Stimulated activated CD8-positive, alpha-beta memory T cell treated with anti-CD3 and anti-CD28 coated beads, Interleukin-2, amount 100 ng/mL, for 1 hour (primary cell): ENCODE measurements around the gene PIGM.
"Not testable (repeated sequence)": the region's sequence is repeated elsewhere in the genome, so short reads cannot be mapped to it uniquely, and the experiment has no call there.

Experiments used
- DNase-seq, 2 donors: peaks; one replicate each; pipeline ENCODE4 v3.0.0-alpha.2; 2020; ENCODE audit warnings: low read depth in 2 of 2

PIGM gene

DNA sequence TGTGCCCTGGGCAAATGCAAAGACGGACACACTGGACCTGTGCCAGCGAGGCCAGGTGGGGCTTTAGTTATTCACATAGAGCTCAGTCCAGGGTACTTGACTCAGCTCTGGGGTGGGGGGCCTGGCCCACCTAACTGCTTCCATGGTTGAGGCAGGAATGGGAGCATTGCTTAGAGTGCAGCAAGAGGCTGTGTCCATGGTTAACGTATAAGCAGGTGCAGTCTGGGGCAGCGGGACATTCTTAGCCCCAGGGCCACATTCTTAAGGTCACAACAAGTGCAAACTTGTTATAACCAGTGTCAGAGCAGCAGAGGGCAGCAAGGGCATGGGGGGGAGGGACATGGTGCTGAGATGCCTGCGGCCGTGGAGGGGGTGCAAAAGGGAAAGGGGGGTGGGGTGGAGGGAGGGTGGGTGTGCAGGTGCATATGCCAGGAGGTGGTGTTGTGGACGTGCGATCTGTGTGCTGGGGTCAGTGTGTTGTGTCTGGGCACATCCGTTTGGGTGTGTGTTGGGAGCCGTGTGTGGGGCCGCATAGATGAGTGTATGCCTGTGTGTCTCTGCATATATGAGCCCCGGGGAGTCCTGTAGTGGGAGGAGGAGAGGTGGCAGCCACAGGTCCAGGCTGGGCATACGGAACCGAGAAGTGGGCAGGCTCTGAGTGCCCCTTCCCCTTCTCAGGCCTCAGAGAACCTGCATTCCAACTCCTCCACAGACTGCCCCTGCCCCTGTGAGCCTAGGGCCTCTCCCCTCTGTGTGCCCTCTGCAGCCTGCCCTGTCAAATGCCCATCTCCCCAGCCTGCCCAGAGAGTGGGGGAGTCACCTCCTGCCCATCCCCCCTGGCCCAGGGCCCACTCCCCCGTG, 29.8 kb upstream of the PIGM start:
- DNase-seq, result no peak

DNA sequence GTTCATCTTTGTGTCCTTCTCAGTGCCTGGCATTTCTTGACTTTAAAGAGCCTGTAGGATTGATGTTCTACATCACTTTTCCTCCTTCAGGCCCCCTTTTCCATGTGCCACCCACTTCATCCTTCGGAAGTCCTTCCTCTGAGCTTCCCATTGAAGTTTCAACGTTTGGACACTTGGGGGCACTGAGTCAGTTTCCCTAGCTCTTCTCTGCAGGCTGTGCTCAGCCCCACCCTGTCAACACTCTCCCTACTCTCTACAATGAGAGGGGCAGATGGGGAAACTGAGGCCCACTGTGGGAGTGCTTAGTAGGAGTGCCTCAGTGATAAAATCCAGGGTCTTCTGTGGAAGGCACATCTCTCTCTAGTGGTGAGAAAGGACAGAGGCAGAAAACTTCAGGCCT, 26.3 kb upstream of the PIGM start:
- DNase-seq, result no peak

DNA sequence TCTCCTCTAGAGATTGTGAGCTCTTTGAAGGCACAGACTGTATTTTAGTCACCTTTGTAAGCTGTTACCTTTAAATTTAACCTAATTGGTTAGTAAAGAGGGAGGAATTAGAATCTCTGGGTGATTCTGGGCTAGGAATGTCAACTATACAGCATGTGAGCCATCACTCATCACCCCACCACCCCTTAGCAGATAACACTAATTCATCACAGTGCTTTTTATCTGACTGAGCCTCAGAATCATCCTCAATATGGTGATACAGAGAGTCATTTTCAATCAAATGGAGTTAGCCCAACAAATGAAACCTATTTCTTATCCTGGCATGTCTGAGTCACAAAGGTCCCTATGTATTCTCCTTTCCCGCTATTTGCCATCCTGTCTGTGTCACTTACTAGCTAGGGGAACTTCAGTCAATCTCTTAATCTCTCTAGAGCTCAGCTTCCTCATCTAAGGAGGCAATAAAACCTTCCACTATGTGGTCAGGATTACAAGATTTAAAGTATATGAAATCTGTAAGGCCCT, 24.9 kb upstream of the PIGM start:
- DNase-seq, result no peak

DNA sequence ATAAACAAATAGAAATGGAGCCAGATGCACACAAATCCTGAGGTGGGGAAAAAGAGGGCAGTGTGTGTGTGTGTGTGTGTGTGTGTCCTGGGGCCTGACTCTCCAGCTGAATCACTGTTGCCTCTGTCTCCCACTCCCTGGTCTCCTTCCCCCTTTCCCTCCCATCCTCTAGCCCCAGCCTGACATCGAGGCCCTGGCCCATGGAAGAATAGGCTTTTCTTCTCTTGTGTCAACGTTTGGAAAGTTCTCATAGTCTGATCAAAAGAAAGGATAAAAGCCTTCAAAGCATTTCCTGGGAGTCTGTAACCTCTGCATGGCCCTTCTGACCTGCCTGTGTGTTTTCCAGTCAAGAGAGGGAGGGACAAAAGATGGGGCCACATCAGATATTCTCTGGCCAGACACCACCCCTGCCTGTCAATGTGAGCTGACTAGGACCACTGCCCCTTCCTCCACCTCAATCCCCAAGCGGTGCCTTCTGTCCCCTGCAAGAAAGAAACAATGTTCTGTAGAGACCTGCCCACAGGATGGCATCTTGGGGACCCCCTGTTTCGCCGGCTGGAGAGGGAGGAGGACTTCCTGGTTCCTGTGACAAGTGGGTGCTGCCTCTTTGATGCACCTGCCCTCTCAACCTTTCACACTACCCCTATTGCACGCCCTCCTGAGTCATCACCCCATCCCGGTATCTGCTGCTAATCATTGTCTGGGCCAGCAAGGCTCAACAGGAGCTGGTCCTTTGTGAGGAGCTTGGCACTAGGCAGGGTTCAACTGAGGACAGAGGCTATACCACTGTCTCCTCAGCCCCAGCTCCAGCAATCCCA, 22.0 kb upstream of the PIGM start:
- no peak for DNase-seq

DNA sequence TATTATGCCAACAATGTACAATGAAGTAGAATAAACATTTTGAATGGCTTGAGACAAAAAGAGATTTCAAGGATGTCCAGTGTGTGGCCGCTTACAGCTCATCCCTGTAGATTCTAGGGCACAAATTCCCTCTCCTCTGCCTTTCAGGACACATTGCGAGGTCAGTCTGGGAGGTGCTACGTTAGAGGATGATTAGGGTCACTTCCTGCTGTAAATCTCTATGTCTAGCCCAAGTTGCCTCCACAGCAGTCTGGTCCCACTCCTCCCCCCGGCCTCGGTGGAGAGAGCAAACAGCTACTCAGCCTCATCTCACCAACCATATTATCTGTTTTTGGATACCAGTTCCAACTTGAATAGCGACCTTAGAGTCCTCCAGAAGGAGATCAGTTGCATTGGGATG, 21.1 kb upstream of the PIGM start:
- no peak for DNase-seq

DNA sequence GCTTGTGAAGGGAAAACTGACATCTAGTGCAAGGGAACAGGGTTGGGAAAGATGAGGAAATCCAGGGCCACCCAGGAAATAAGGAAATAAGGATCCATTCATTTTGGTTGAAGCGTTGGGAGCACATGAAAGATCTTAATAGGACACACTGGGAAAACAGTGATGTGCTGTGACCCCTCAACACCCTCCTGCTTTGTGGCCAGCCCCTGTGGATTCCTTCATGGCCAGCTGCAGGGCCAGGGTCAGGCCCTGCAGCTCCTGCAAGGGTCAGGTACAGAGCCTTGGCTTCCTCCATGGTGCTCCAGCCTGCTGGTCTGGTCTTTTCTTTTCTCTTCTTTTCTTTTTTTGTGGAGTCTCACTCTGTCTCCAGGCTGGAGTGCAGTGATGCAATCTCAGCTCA, 18.8 kb upstream of the PIGM start:
- DNase-seq, result no peak

DNA sequence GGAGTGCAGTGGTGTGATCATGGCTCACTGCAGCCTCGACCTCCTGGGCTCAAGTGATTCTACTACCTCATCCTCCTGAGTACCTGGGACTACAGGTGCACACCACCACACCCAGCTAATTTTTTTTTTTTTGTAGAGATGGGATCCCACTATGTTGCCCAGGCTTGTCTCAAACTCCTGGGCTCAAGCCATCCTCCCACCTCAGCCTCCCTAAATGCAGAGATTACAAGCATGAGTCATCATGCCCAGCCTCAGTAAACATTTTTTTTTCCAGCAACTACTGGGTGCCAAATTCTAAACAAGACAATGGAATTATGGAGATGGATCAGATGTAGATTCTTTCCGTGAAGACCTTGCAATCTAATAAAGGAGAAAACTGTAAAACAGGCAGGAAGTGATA, 18.4 kb upstream of the PIGM start:
- not testable (repeated sequence) for DNase-seq

DNA sequence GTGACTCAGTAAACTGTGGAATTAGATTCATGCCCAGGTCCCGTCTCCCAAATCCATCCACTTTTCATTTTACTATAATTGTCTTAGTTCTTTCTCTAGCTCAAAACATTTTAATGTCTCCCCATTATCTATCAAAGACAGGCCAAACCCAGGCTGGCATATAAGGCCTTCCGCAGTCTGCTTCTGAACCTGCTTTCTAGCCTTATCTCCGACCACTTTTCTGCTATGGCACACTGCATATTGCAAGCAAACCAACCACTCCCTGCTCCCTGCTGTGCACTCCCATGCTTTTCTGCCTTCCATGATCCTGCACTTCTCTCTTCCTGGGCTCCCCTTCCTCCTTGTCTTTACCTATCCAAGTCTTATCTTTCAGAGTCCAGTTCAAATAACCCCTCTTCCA, 17.3 kb upstream of the PIGM start:
- DNase-seq, result no peak

DNA sequence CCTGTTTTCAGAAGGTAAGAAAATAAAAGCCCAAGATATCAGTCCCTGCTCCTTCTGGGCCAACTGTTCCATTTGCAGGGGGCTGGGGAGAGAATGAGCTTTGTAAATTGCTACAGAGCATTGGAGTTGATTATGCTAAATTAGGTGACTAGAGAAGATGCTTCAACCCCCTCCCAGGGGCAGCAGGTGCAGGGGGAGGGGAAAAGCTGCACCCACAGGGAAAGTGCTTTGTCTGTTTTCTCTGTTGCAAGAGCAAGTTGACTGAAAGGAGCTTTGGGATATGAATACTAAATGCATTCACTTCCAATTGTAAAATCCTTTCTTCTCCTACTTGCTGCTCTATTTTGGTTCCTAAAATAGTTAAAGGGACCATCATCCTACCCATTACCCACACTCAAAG, 16.5 kb upstream of the PIGM start:
- no peak for DNase-seq

DNA sequence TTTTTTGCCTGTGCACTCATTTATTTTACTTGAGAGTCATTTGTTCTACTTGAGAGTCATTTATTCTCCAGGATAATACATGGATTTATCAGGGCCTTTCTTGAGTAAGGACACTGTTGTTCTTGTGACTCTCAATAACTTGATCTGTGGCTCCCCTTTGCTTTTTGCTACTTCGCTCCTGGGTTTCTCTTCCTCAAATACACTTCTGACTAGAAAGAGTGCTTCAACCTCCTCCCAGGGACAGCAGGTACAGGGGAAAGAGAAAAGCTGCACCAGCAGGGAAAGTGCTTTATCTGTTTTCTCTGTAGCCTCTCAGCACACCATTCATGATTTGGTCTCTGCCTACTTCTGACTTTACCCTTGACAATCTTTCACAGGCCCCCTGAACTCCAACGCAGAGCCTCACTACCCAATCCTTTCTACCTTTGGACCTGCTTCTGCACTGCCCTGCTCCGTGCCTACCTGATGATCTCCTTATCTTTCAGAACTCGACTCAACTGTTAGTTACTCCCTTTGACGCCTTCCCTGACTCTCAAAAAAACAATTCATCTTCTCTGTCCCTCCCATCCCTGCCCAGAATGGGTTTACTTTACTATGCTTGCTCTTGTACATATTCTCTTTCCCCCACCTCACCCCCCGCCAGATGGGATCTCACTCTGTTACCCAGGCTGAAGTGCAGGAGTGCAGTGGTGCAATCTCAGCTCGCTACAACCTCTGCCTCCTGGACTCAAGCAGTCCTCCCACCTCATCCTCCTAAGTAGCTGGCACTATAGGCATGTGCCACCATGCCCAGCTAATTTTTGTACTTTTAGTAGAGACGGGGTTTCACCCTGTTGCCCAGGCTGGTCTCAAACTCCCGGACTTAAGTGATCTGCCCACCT, 15.6 kb upstream of the PIGM start:
- DNase-seq, result no peak

DNA sequence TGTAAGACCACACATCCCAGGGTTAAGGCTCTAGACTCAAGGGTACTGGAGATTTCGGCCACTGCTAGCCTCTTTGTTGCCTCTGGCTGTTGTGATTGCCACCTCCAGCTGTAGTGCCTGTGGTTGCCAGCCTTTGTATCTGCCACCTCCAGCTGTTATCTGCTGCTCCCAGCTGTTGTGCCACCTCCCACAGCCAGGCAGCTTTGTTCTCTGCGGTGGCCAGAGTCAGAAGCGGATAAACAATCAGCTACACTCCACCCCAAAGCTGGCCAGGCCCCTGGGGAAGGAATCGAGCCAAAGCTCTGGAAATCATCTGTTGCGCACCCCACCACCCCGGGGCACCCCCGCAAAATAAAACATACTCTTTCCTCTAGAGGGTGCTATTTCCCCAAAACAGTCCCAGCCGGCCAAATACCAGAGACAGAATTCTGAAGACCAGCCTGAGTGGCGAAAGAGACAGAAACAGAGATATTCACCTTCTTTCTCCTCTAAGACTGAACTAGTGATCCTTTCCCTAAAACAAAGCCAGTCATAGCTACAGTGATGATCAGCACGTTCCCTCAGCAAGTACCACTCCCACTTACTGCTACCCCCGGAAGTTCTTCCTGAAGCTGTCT, 14.8 kb upstream of the PIGM start:
- DNase-seq, result no peak

DNA sequence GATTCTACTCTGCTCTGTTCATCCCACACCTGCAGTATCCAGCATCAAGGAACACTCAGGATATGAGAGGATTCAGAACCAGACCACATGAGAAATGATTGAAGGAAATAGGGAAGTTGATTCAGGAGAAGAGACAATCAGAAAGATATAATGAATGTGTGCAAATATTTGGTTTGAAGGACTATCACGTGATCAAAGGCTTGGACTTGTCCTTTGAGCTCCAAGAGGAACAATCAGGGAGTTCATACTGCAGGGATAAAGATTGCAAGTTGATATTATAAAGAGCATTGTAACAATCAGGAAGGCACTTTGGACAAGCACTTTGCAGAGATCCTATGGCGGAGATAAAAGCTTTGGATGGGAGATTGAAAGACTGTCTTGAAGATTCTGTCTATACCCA, 13.9 kb upstream of the PIGM start:
- no peak for DNase-seq

DNA sequence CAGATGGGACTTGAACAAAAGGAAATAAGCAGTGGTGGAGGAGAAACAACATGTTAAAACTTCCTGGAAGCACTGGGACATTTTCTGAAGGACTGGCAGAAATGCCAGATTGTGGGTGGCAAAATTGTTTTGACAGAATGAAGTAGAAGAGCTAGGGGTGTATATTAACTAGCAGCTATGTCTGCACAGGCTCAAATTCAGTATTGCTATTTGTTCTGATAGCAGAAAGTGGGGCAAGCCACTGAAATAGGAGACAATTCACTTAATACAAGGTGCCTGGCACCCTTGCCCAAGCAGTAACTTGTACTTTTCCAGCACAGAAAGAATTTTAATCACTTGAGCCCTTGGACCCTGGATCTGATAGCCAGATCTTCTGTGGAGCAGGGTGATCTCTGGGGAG, 11.8 kb upstream of the PIGM start:
- DNase-seq, result no peak

DNA sequence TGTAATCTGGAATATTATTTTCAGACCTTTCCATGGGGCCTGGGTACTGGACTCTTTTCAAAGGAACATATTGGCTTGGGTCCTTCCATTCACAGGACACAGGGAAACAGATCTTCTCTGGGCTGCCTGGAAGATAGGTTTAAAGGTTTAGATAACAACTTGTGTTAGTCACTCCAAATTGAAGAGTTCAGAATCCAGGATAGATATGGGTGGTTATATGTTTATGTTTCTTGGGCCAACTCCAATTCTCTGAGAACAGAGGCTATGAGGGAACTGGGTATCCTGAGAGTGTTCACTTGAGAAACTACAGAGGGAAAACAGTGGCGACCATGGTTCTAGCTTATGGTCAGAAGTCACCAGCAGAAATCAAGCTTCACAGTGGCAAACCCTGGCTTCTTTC, 8.7 kb upstream of the PIGM start:
- no peak for DNase-seq

DNA sequence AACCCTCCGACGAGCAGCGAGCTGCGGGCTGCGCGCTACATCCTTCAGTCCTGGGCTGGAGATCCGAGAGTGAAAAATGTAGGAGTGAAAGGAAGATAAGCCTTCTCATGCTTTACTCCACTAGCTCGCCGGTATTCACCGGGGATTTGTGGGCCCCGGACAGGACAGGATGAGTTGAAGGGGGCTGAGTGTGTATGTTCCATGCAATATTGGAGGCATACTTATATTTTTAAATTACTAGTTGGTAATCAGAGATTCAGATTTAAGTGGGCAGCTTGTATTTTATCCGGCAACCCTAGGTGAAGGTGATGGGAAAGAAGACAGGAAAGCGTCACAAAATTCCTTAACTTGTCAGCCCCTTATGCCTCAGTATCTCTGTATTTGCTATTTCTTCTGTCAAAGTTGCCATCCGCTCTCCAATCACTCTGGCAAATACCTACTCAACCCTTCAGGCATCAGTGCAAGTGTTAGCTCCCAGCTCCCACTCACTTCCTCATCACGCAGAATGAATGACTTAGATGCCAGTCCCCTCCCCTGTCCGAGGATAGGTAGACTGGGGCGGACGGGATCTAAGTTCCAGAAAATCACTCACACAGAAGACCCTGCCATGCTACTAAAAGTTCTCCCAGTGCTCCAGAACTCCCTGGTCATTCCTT, 503 bp upstream of the PIGM start:
- no peak for DNase-seq

DNA sequence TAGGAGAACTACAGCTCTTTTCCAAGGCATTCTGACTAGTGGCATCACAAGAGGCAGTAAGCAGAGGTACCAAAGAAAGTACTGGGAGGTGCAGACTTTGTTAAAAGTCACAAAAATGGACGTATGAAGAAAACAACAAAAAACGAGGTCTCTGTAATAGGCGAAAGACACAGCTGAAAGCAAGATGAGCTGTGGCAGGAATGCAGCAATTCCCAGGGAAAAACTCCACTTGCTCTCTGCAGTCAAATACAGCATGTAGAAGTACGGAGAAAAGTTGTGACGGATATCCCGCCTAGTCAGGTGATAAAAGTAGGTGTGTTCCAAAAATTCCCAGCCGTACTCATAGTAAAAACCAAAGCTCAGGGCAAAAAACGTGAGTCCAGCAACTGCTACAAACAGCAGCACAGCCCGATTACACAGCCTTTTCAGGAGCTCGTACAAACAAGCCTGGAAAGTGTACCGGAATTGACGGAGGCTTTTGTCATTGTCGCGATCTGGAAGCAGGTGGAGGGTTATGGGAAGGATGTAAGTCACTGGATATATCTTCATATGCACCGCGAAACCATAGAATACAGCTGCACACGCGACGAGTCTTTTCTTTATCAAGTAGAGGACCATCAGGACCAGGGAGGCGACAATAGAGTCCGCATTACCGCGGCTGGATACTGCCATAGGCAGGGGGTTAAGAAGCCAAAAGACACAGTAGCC, 979 bp downstream of the PIGM start:
- no peak for DNase-seq

DNA sequence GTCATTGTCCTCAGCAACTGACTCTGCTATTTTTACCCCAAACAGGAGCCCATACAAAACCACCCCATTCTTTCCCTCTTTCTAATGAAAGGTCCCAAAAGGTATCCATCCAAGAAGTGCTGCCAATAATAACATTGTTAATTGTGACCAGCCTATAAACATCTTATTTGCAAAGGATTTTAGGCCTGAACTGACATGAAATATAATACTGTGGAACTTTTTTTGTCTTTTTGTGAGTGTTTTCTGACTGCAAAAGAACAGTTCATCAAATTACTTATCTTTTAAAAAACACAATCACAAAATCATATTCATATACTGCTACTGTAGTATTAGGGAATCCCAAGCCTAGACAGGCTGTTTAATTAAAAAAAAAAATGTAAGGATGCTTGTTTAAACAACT, 3.4 kb downstream of the PIGM start:
- no peak for DNase-seq

DNA sequence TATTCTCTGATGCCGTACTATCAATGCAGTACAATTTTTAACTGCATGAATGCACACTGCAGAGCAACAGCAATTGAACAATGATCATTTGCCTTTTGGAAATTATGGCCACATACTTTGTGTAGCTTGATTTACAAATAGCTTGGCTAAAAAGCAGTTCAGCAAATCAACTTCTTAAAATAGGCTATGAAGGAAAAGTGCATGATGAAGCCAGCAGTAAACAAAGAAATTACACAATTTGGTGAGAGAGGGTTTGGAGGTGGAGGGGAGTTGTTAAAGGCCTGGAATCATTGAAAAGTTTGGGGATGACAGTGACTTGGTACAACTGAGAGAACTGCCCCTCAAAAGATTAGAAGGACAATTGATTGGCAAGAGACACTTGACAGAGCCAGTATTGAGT, 6.5 kb downstream of the PIGM start:
- no peak for DNase-seq

DNA sequence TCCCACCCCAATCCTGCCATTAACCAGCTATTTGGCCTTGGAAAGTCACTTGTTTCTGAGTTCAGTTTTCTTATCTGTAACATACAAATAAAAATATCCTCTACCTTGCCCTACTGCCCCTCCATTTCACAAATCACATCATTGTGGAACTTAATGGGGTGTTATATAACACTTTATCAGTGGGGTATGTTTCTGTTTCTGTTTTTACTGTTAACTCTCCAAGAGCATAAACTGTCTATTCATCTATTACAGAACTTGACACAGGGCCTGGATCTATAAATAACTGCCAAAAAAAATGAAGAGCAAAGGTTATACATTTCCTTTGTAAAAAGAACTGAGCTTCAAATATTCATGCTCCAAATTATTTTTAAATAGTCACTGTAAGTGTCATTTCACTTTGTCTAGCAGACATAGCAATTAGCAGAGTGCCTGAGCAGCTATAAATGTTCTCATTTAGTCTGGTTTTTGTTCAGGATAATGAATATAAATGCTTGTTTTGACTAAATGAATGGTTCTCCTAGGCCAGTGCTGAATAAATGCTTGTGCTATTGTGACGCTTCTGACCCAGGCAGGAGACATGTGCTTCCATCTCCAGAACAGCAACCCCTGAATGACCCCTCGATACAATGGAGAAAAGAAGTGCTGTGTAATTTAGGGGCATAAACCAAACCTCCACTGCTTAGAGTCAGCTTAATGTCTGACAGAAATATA, 7.4 kb downstream of the PIGM start:
- no peak for DNase-seq
